Measurements from ENCODE around the gene POLE.
"Not testable (repeated sequence)": the region's sequence is repeated elsewhere in the genome, so short reads cannot be mapped to it uniquely, and the experiment has no call there.

POLE gene

DNA sequence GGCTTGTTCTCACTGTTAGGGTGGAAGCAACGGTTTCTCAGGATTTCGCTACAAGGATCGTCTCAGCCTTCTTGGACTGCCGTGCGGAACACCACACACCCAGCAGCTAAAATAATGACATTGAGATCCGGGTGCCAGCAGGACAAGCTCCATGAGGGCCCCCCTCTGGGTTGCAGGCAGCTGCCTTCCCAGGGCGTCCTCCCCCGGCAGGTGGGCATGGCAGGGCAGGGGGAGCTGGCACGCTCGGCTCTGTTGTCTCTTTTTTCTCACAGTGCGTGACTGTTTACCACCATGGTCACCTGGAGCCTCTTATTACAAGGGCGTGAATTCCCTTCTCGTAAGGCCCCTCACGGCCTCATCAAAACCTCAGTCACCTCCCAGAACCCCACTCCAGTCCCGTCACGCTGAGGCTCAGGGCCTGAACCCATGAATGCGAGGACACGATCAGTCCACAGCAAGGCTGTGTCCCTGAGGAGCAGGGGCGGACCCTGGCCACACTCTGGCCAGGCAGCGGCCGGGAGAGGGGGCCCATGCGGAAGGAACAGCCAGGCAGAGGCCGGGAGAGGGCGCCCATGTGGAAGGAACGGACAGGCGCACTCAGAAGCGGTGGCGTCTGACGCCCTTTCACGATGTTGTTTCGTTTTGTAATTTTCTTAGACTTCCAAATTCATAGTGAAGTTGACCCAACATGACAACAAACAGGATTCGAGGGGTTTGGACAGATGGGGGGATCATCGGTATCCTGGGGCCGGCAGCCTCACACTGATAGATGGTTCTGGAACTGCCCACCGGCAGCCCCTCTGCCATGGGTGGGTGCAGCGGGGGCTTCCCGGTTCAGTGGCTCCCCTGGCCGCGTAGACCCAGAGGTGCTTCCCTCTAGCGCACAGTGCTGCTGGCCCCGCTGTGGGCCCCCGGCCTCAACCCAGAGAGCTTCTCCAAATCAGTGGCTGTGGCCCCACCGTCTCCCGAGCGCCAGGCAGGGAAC lies 86.8 kb downstream of the POLE start:
- no peaks in the 10 kb centered on the region for H3K79me2 ChIP-seq (ENCODE audit: control insufficient read depth, low read length)
- peaks cover 29% of the 10 kb centered on the region for H3K4me1 ChIP-seq (ENCODE audit: control insufficient read depth, low read length)
- H3K9me3 ChIP-seq (ENCODE audit: control insufficient read depth, insufficient read depth, low read length), result no peaks in the 10 kb centered on the region
- peak overlapping the region; percentile 61 for H3K4me3 ChIP-seq (ENCODE audit: low read length)
- no peaks in the 10 kb centered on the region for H4K20me1 ChIP-seq (ENCODE audit: control insufficient read depth, insufficient read depth, low read depth, low read length)
- no peaks in the 10 kb centered on the region for H3K9me2 ChIP-seq (replicated peaks; ENCODE audit: control insufficient read depth, low read length)
- peak overlapping the region; percentile 63 for H3K4me2 ChIP-seq (ENCODE audit: low read length)
- TF ChIP-seq EZH2phosphoT487 (IDR thresholded peaks at IDR 0.05; ENCODE audit: borderline replicate concordance, low read length), result no peak
- TF ChIP-seq, protein P1, sequence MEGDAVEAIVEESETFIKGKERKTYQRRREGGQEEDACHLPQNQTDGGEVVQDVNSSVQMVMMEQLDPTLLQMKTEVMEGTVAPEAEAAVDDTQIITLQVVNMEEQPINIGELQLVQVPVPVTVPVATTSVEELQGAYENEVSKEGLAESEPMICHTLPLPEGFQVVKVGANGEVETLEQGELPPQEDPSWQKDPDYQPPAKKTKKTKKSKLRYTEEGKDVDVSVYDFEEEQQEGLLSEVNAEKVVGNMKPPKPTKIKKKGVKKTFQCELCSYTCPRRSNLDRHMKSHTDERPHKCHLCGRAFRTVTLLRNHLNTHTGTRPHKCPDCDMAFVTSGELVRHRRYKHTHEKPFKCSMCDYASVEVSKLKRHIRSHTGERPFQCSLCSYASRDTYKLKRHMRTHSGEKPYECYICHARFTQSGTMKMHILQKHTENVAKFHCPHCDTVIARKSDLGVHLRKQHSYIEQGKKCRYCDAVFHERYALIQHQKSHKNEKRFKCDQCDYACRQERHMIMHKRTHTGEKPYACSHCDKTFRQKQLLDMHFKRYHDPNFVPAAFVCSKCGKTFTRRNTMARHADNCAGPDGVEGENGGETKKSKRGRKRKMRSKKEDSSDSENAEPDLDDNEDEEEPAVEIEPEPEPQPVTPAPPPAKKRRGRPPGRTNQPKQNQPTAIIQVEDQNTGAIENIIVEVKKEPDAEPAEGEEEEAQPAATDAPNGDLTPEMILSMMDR (IDR thresholded peaks at IDR 0.05; ENCODE audit: low read depth, low read length, poor library complexity, severe bottlenecking), result peak; percentile 87
- no peaks in the 10 kb centered on the region for H3K36me3 ChIP-seq (ENCODE audit: control insufficient read depth, low read length)
- no peaks in the 10 kb centered on the region; the same call in 1 of the 2 replicates for H3K27me3 ChIP-seq (ENCODE audit: control insufficient read depth, low read length)
- no peak overlapping the region for H3K27ac ChIP-seq (ENCODE audit: low read depth, low read length)
- peaks cover 13% of the 10 kb centered on the region for H3F3A ChIP-seq (ENCODE audit: control insufficient read depth, insufficient read depth)

DNA sequence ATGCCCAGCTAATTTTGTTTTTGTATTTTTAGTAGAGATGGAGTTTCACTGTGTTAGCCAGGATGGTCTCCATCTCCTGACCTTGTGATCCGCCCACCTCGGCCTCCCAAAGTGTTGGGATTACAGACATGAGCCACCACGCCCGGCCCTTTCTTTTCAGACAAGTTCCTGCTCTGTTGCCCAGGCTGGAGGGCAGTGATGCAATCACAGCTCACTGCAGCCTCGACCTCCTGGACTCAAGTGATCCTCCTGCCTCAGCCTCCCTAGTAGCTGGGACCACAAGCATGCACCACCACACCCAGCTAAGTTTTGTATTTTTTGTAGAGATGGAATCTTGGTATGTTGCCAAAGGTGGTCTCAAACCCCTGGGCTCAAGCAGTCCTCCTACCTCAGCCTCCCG lies 87.6 kb downstream of the POLE start:
- not testable (repeated sequence) for H3K27ac ChIP-seq (ENCODE audit: low read depth, low read length); H3K36me3 ChIP-seq (ENCODE audit: control insufficient read depth, low read length); H3K9me3 ChIP-seq (ENCODE audit: control insufficient read depth, insufficient read depth, low read length); H4K20me1 ChIP-seq (ENCODE audit: control insufficient read depth, insufficient read depth, low read depth, low read length); H3K4me3 ChIP-seq (ENCODE audit: low read length); H3K27me3 ChIP-seq (ENCODE audit: control insufficient read depth, low read length); H3K9me2 ChIP-seq (replicated peaks; ENCODE audit: control insufficient read depth, low read length); H3K79me2 ChIP-seq (ENCODE audit: control insufficient read depth, low read length)
- Histone ChIP-seq H3K4me2 (ENCODE audit: low read length) (peak overlapping the region; percentile 80; the same call in 1 of the 2 replicates), H3K4me1 (ENCODE audit: control insufficient read depth, low read length) (peaks cover 29% of the 10 kb centered on the region), H3F3A (ENCODE audit: control insufficient read depth, insufficient read depth) (peaks cover 13% of the 10 kb centered on the region)

DNA sequence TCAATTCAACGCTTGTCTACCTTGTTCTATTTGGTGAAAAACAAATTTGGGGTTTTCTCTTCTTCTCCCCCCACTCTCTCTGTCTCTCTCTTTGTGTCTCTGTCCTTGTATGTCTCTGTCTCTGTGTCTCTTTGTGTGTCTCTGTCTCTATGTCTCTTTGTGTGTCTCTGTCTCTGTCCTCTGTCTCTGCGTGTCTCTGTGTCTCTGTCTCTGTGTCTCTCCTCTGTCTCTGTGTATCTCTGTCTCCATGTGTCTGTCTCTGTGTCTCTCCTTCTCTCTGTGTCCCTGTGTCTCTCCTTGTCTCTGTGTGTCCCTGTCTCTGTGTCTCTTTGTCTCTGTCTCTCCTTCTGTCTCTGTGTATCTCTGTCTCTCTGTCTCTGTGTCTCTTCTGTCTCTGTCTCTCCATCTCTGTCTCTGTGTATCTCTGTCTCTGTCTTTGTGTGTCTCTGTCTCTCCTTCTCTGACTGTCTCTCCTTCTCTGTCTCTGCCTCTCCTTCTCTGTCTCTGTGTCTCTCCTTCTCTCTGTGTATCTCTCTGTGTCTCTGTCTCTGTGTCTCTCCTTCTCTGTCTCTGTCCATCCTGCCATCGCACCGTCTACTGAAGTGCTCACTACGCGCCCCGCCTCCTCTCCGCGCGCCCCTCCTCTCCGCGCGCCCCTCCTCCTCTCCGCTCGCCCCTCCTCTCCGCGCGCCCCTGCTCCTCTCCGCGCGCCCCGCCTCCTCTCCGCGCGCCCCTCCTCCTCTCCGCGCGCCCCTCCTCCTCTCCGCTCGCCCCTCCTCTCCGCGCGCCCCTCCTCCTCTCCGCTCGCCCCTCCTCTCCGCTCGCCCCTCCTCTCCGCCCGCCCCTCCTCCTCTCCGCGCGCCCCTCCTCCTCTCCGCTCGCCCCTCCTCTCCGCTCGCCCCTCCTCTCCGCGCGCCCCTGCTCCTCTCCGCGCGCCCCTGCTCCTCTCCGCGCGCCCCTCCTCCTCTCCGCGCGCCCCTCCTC lies 89.5 kb downstream of the POLE start:
- Histone ChIP-seq H3K79me2 (ENCODE audit: control insufficient read depth, low read length) (no peaks in the 10 kb centered on the region), H3K36me3 (ENCODE audit: control insufficient read depth, low read length) (no peaks in the 10 kb centered on the region), H3F3A (ENCODE audit: control insufficient read depth, insufficient read depth) (peaks cover 13% of the 10 kb centered on the region), H3K4me2 (ENCODE audit: low read length) (peak overlapping the region; percentile 69), H3K27ac (ENCODE audit: low read depth, low read length) (no peak overlapping the region), H3K4me1 (ENCODE audit: control insufficient read depth, low read length) (peaks cover 29% of the 10 kb centered on the region), H3K4me3 (ENCODE audit: low read length) (peak overlapping the region; percentile 83), H3K27me3 (ENCODE audit: control insufficient read depth, low read length) (no peaks in the 10 kb centered on the region; the same call in 1 of the 2 replicates), H4K20me1 (ENCODE audit: control insufficient read depth, insufficient read depth, low read depth, low read length) (no peaks in the 10 kb centered on the region), H3K9me2 (replicated peaks; ENCODE audit: control insufficient read depth, low read length) (no peaks in the 10 kb centered on the region), H3K9me3 (ENCODE audit: control insufficient read depth, insufficient read depth, low read length) (no peaks in the 10 kb centered on the region)
- TF ChIP-seq, protein P1 (IDR thresholded peaks at IDR 0.05; ENCODE audit: low read depth, low read length, poor library complexity, severe bottlenecking), result no peak
- TF ChIP-seq EZH2phosphoT487 (IDR thresholded peaks at IDR 0.05; ENCODE audit: borderline replicate concordance, low read length), result no peak

Data from DOHH2 (cell line).